Measurements from ENCODE around the gene PCNT. TPM values are rescaled to one million over a fixed set of nuclear protein-coding genes. Genes with fewer than 3 reads are reported as not detected.

The PCNT gene
- total RNA-seq, 5 donors from 2014 or later (not counting 1 experiment from before 2014, with no cell fraction given): 52.8 to 65.0 (median 58.6) TPM

GRCh38 chr21:46323227-46323709 lies 688 bp upstream of the PCNT start:
- Histone ChIP-seq H3K4me1 (ENCODE audit: control insufficient read depth in 1 of 2, extremely low read depth in 1 of 2, insufficient read depth in 2 of 2, low read length in 2 of 2) (peaks cover 16 to 29% of the 10 kb centered on the region in 2 experiments), H3K9me3 (no peaks in the 10 kb centered on the region), H3K27ac (ENCODE audit: low read length) (peak overlapping the region; percentile 29), H3K27me3 (replicated peaks in 1 of 2; ENCODE audit: control insufficient read depth in 2 of 2, extremely low read depth in 1 of 2, insufficient read depth in 2 of 2, low read length in 1 of 2) (no peaks in the 10 kb centered on the region), H3K4me3 (ENCODE audit: control insufficient read depth in 1 of 2, extremely low read depth in 1 of 2, low read length in 1 of 2) (peak overlapping the region; percentile 87 to 100), H3K36me3 (ENCODE audit: control insufficient read depth in 2 of 2, extremely low read depth in 1 of 2, insufficient read depth in 1 of 2, low read length in 1 of 2) (peaks cover 0 to 6% of the 10 kb centered on the region in 2 donors)
- CTCF ChIA-PET: no interaction called here
- H3K9me3 Mint-ChIP-seq: no peaks in the 10 kb centered on the region
- peak in 3 of 4 experiments; percentile 0 to 1 (median 1) for ATAC-seq (replicated peaks in 1 of 4)
- peaks cover 28 to 38% (median 35%) of the 10 kb centered on the region in 3 donors for H3K4me1 Mint-ChIP-seq
- H3K36me3 Mint-ChIP-seq: peaks cover 3% of the 10 kb centered on the region
- H3K27ac Mint-ChIP-seq: peak overlapping the region in 1 of 2 donors; percentile 66
- no peaks in the 10 kb centered on the region for H3K27me3 Mint-ChIP-seq
- POLR2A ChIA-PET: interaction anchor here in 1 of 2 donors (0.5 kb wide), 1 partner anchor 11 kb away, joined by 4 read pairs; no protein-coding TSS in a partner anchor
- DNase-seq: peak in 3 of 35 experiments; percentile 2 to 11 (median 6)
- H3K4me3 Mint-ChIP-seq: peak overlapping the region; percentile 92 to 95 (median 93)
- under 1% methylated on average over 28 of the region's 34 CpGs for WGBS (ENCODE audit: insufficient coverage)

GRCh38 chr21:46324390-46325072 lies 575 bp downstream of the PCNT start:
- CTCF ChIA-PET: interaction anchor here in 1 of 2 donors (0.6 kb wide), 1 partner anchor 147 kb away, joined by 4 read pairs; no protein-coding TSS in a partner anchor
- H3K27me3 ChIP-seq (replicated peaks in 1 of 2; ENCODE audit: control insufficient read depth in 2 of 2, extremely low read depth in 1 of 2, insufficient read depth in 2 of 2, low read length in 1 of 2): no peaks in the 10 kb centered on the region
- Mint-ChIP-seq H3K4me1 (peaks cover 28 to 38% (median 38%) of the 10 kb centered on the region in 3 donors), H3K9me3 (no peaks in the 10 kb centered on the region), H3K4me3 (peak overlapping the region; percentile 92 to 95 (median 93)), H3K27ac (peak overlapping the region in 1 of 2 donors; percentile 98), H3K36me3 (peaks cover 6% of the 10 kb centered on the region), H3K27me3 (no peaks in the 10 kb centered on the region)
- ATAC-seq (replicated peaks in 1 of 4): peak; percentile 81 to 84 (median 82)
- WGBS (ENCODE audit: insufficient coverage): under 1% methylated on average over 98 of the region's 98 CpGs
- POLR2A ChIA-PET: no interaction called here
- peaks cover 2 to 16% of the 10 kb centered on the region in 2 donors for H3K36me3 ChIP-seq (ENCODE audit: control insufficient read depth in 2 of 2, extremely low read depth in 1 of 2, insufficient read depth in 1 of 2, low read length in 1 of 2)
- peaks cover 16 to 29% of the 10 kb centered on the region in 2 experiments for H3K4me1 ChIP-seq (ENCODE audit: control insufficient read depth in 1 of 2, extremely low read depth in 1 of 2, insufficient read depth in 2 of 2, low read length in 2 of 2)
- H3K9me3 ChIP-seq: no peaks in the 10 kb centered on the region
- peak overlapping the region; percentile 95 for H3K27ac ChIP-seq (ENCODE audit: low read length)
- DNase-seq: peak; percentile 68 to 95 (median 81)
- H3K4me3 ChIP-seq (ENCODE audit: control insufficient read depth in 1 of 2, extremely low read depth in 1 of 2, low read length in 1 of 2): peak overlapping the region; percentile 94 to 100

- H3K4me3 Mint-ChIP-seq: peak overlapping the region; percentile 83 to 93 (median 83)
- peaks cover 28 to 38% (median 38%) of the 10 kb centered on the region in 3 donors for H3K4me1 Mint-ChIP-seq
- WGBS (ENCODE audit: insufficient coverage): 15% methylated on average over 43 of the region's 43 CpGs
- no peaks in the 10 kb centered on the region for H3K27me3 Mint-ChIP-seq
- DNase-seq (peak in 22 of 35 experiments; percentile 3 to 51 (median 16)), ATAC-seq (replicated peaks in 1 of 4) (peak in 2 of 4 experiments; percentile 7 to 8)
- peak overlapping the region; percentile 67 to 100 for H3K4me3 ChIP-seq (ENCODE audit: control insufficient read depth in 1 of 2, extremely low read depth in 1 of 2, low read length in 1 of 2)
- no peaks in the 10 kb centered on the region for H3K27me3 ChIP-seq (replicated peaks in 1 of 2; ENCODE audit: control insufficient read depth in 2 of 2, extremely low read depth in 1 of 2, insufficient read depth in 2 of 2, low read length in 1 of 2)
- no peak overlapping the region for H3K27ac ChIP-seq (ENCODE audit: low read length)
- H3K9me3 ChIP-seq: no peaks in the 10 kb centered on the region
- no peaks in the 10 kb centered on the region for H3K9me3 Mint-ChIP-seq
- H3K36me3 ChIP-seq (ENCODE audit: control insufficient read depth in 2 of 2, extremely low read depth in 1 of 2, insufficient read depth in 1 of 2, low read length in 1 of 2): peaks cover 2 to 23% of the 10 kb centered on the region in 2 donors
- POLR2A ChIA-PET: interaction anchor here in 1 of 2 donors (0.7 kb wide), 1 partner anchor 331 kb away, joined by 4 read pairs; no protein-coding TSS in a partner anchor
- H3K36me3 Mint-ChIP-seq: peaks cover 6% of the 10 kb centered on the region
- CTCF ChIA-PET: interaction anchor here (0.6 to 0.8 kb wide), 3 partner anchors 84 to 301 kb away, joined by 3 to 4 read pairs (median 3); no protein-coding TSS in a partner anchor
- H3K4me1 ChIP-seq (ENCODE audit: control insufficient read depth in 1 of 2, extremely low read depth in 1 of 2, insufficient read depth in 2 of 2, low read length in 2 of 2): peaks cover 16 to 29% of the 10 kb centered on the region in 2 experiments
- peak overlapping the region; percentile 71 to 79 for H3K27ac Mint-ChIP-seq
Measured at GRCh38 chr21:46325073-46325912, 1.3 kb downstream of the PCNT start.

DNA sequence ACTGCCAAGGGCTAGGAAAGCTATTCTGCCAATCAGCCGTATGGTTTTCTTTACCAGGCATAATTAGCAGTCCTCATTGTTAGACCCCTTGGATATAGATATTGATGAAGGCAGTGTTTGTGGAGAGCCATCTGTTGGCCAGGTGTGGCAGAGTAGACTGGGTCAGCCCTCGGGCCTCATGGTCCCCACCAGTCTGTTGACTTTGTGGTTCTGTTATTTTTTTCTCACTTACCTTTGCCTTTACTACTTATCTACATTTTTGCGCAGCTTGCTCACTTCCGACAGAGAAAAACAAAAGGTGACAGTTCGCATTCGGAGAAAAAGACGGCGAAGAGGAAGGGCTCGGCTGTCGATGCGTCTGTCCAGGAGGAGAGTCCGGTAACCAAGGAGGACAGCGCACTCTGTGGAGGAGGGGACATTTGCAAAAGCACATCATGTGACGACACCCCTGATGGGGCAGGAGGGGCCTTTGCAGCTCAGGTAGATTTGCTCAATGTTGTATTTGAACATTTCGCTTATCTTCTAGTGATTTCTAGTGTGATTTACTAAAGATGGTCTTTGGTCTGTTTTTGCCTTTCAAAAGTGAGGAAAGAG lies 2.3 kb downstream of the PCNT start:
- no peak for ATAC-seq (replicated peaks in 1 of 4)
- H3K9me3 ChIP-seq: no peaks in the 10 kb centered on the region
- peaks cover 11% of the 10 kb centered on the region for H3K36me3 Mint-ChIP-seq
- no peaks in the 10 kb centered on the region for H3K9me3 Mint-ChIP-seq
- no peak overlapping the region for H3K27ac ChIP-seq (ENCODE audit: low read length)
- no peak for DNase-seq
- CTCF ChIA-PET: interaction anchor here in 1 of 2 donors (0.8 kb wide), 1 partner anchor 300 kb away, joined by 3 read pairs; no protein-coding TSS in a partner anchor
- POLR2A ChIA-PET: no interaction called here
- peak overlapping the region in 2 of 3 donors; percentile 83 to 93 for H3K4me3 Mint-ChIP-seq
- no peaks in the 10 kb centered on the region for H3K27me3 Mint-ChIP-seq
- H3K36me3 ChIP-seq (ENCODE audit: control insufficient read depth in 2 of 2, extremely low read depth in 1 of 2, insufficient read depth in 1 of 2, low read length in 1 of 2): peaks cover 2 to 27% of the 10 kb centered on the region in 2 donors
- no peak overlapping the region for H3K4me3 ChIP-seq (ENCODE audit: control insufficient read depth in 1 of 2, extremely low read depth in 1 of 2, low read length in 1 of 2)
- H3K27me3 ChIP-seq (replicated peaks in 1 of 2; ENCODE audit: control insufficient read depth in 2 of 2, extremely low read depth in 1 of 2, insufficient read depth in 2 of 2, low read length in 1 of 2): no peaks in the 10 kb centered on the region
- H3K4me1 ChIP-seq (ENCODE audit: control insufficient read depth in 1 of 2, extremely low read depth in 1 of 2, insufficient read depth in 2 of 2, low read length in 2 of 2): peaks cover 16 to 29% of the 10 kb centered on the region in 2 experiments
- H3K4me1 Mint-ChIP-seq: peaks cover 28 to 36% (median 31%) of the 10 kb centered on the region in 3 donors
- peak overlapping the region in 1 of 2 donors; percentile 31 for H3K27ac Mint-ChIP-seq
- WGBS (ENCODE audit: insufficient coverage): 100% methylated on average over 7 of the region's 15 CpGs

GRCh38 chr21:46327711-46328110 lies 3.8 kb downstream of the PCNT start:
- Histone ChIP-seq H3K9me3 (no peaks in the 10 kb centered on the region), H3K4me1 (ENCODE audit: control insufficient read depth in 1 of 2, extremely low read depth in 1 of 2, insufficient read depth in 2 of 2, low read length in 2 of 2) (peaks cover 8 to 18% of the 10 kb centered on the region in 2 experiments), H3K36me3 (ENCODE audit: control insufficient read depth in 2 of 2, extremely low read depth in 1 of 2, insufficient read depth in 1 of 2, low read length in 1 of 2) (peaks cover 2 to 30% of the 10 kb centered on the region in 2 donors), H3K27ac (ENCODE audit: low read length) (no peak overlapping the region), H3K27me3 (replicated peaks in 1 of 2; ENCODE audit: control insufficient read depth in 2 of 2, extremely low read depth in 1 of 2, insufficient read depth in 2 of 2, low read length in 1 of 2) (no peaks in the 10 kb centered on the region), H3K4me3 (ENCODE audit: control insufficient read depth in 1 of 2, extremely low read depth in 1 of 2, low read length in 1 of 2) (no peak overlapping the region)
- ChIA-PET POLR2A (no interaction called here), CTCF (no interaction called here)
- peaks cover 16% of the 10 kb centered on the region for H3K36me3 Mint-ChIP-seq
- no peak overlapping the region for H3K4me3 Mint-ChIP-seq
- DNase-seq (no peak), ATAC-seq (replicated peaks in 1 of 4) (no peak)
- H3K9me3 Mint-ChIP-seq: no peaks in the 10 kb centered on the region
- WGBS (ENCODE audit: insufficient coverage): 97% methylated on average over 3 of the region's 4 CpGs
- H3K4me1 Mint-ChIP-seq: peaks cover 17 to 21% (median 19%) of the 10 kb centered on the region in 3 donors
- no peaks in the 10 kb centered on the region for H3K27me3 Mint-ChIP-seq
- H3K27ac Mint-ChIP-seq: no peak overlapping the region

All from T-cell (primary cell).